Astrocyte (in vitro differentiated cells and primary cell): ENCODE results near the gene DNHD1. TPM values are rescaled to one million over a fixed set of nuclear protein-coding genes. Genes with fewer than 3 reads are reported as not detected.

Experiments used
- DNase-seq: peaks from one replicate; pipeline ENCODE4 v3.0.0-alpha.2; 2010; ENCODE audit warnings: low read depth
- FAIRE-seq: peaks from 2 replicates; lab custom pipeline; 2011; peaks lifted over from hg19 to GRCh38; lab: Jason Lieb, UNC
- H2AFZ ChIP-seq: 2 replicates; pipeline ENCODE4 v1.6.0; 2012; ENCODE audit warnings: low read depth, low read length, inconsistent platforms
- H3K27ac ChIP-seq: 2 replicates; pipeline ENCODE4 v1.5.1; 2011; ENCODE audit warnings: low read depth, low read length, inconsistent platforms
- H3K27me3 ChIP-seq: 2 replicates; pipeline ENCODE4 v1.6.0; 2011; ENCODE audit warnings: low read length, inconsistent platforms; ENCODE audit not compliant: insufficient read depth
- H3K36me3 ChIP-seq: 2 replicates; pipeline ENCODE4 v1.5.1; 2011; ENCODE audit warnings: low read length, inconsistent platforms; ENCODE audit not compliant: insufficient read depth
- H3K4me1 ChIP-seq: 2 replicates; pipeline ENCODE4 v1.5.1; 2011; ENCODE audit warnings: low read length, inconsistent platforms; ENCODE audit not compliant: insufficient read depth
- H3K4me2 ChIP-seq: 2 replicates; pipeline ENCODE4 v1.6.0; 2012; ENCODE audit warnings: low read length, inconsistent platforms
- H3K4me3 ChIP-seq: 2 replicates; pipeline ENCODE4 v1.5.1; 2011; ENCODE audit warnings: low read depth, mild to moderate bottlenecking, low read length, inconsistent platforms; ENCODE audit not compliant: insufficient read depth
- H3K79me2 ChIP-seq: 2 replicates; pipeline ENCODE4 v1.6.0; 2012; ENCODE audit warnings: mild to moderate bottlenecking, low read length, inconsistent platforms; ENCODE audit not compliant: insufficient read depth
- H3K9ac ChIP-seq: 2 replicates; pipeline ENCODE4 v1.6.0; 2012; ENCODE audit warnings: mild to moderate bottlenecking, low read length, inconsistent platforms
- H3K9me3 ChIP-seq: 2 replicates; pipeline ENCODE4 v1.5.1; 2012; ENCODE audit warnings: low read depth, mild to moderate bottlenecking, low read length, inconsistent platforms; ENCODE audit not compliant: insufficient read depth
- H4K20me1 ChIP-seq: 2 replicates; pipeline ENCODE4 v1.6.0; 2012; ENCODE audit warnings: low read length, inconsistent platforms; ENCODE audit not compliant: insufficient read depth
- H3K27ac Mint-ChIP-seq: one replicate; pipeline ENCODE4 v1.8.0; 2021; ENCODE audit warnings: mild to moderate bottlenecking, mixed read lengths; ENCODE audit not compliant: unreplicated experiment
- H3K27me3 Mint-ChIP-seq: one replicate; pipeline ENCODE4 v1.8.0; 2021; ENCODE audit warnings: low read depth, mixed read lengths; ENCODE audit not compliant: unreplicated experiment
- H3K36me3 Mint-ChIP-seq: one replicate; pipeline ENCODE4 v1.8.0; 2021; ENCODE audit warnings: low read depth, mixed read lengths; ENCODE audit not compliant: unreplicated experiment
- H3K4me1 Mint-ChIP-seq: one replicate; pipeline ENCODE4 v1.8.0; 2021; ENCODE audit warnings: low read depth, mixed read lengths; ENCODE audit not compliant: unreplicated experiment
- H3K4me3 Mint-ChIP-seq: one replicate; pipeline ENCODE4 v1.8.0; 2021; ENCODE audit warnings: mild to moderate bottlenecking, moderate library complexity, mixed read lengths; ENCODE audit not compliant: unreplicated experiment
- H3K9me3 Mint-ChIP-seq: one replicate; pipeline ENCODE4 v1.8.0; 2021; ENCODE audit warnings: mild to moderate bottlenecking, mixed read lengths; ENCODE audit not compliant: unreplicated experiment
- CTCF ChIP-seq: IDR thresholded peaks from 2 replicates; pipeline ENCODE4 v1.5.1; 2011; ENCODE audit warnings: low read depth, mild to moderate bottlenecking, inconsistent platforms, low read length, moderate library complexity; ENCODE audit not compliant: insufficient read depth
- EZH2 ChIP-seq: IDR thresholded peaks from 2 replicates; pipeline ENCODE4 v1.6.1; 2012; ENCODE audit warnings: mild to moderate bottlenecking, low read length, inconsistent platforms; ENCODE audit not compliant: insufficient read depth
- total RNA-seq: library from RNA; stranded (reverse); gene quantifications from 2 replicates; pipeline ENCODE4 v1.2.1, GENCODE V29; 2021

The DNHD1 gene
- total RNA-seq, 1 donor from 2014 or later, result 8.2 TPM

- H4K20me1 ChIP-seq, result no peaks in the 10 kb centered on the region
- H3K9ac ChIP-seq, result no peak overlapping the region
- H3K9me3 ChIP-seq, result no peaks in the 10 kb centered on the region
- Mint-ChIP-seq H3K9me3 (no peaks in the 10 kb centered on the region), H3K4me3 (no peak overlapping the region), H3K4me1 (no peaks in the 10 kb centered on the region), H3K27ac (no peak overlapping the region), H3K27me3 (no peaks in the 10 kb centered on the region), H3K36me3 (peaks cover 9% of the 10 kb centered on the region)
- no peaks in the 10 kb centered on the region for H3K79me2 ChIP-seq
- no peak for TF ChIP-seq EZH2
- TF ChIP-seq CTCF, result no peak
- no peaks in the 10 kb centered on the region for H3K27me3 ChIP-seq
- peaks cover 13% of the 10 kb centered on the region for H3K4me1 ChIP-seq
- no peak overlapping the region for H3K27ac ChIP-seq
- no peak overlapping the region for H2AFZ ChIP-seq
- no peak overlapping the region for H3K4me3 ChIP-seq
- no peaks in the 10 kb centered on the region for H3K36me3 ChIP-seq
- H3K4me2 ChIP-seq, result no peak overlapping the region
- FAIRE-seq (no peak), DNase-seq (no peak)
Measured at GRCh38 chr11:6504166-6504565, 7.1 kb downstream of the DNHD1 start.

GRCh38 chr11:6505577-6506240 lies 8.6 kb downstream of the DNHD1 start:
- FAIRE-seq (peak; percentile 84), DNase-seq (peak; percentile 78)
- Histone ChIP-seq H4K20me1 (no peaks in the 10 kb centered on the region), H3K27ac (peak overlapping the region; percentile 6), H3K4me2 (peak overlapping the region; percentile 2), H3K4me3 (no peak overlapping the region), H3K9me3 (no peaks in the 10 kb centered on the region), H3K27me3 (no peaks in the 10 kb centered on the region), H2AFZ (no peak overlapping the region), H3K9ac (no peak overlapping the region), H3K4me1 (peaks cover 7% of the 10 kb centered on the region), H3K36me3 (no peaks in the 10 kb centered on the region), H3K79me2 (no peaks in the 10 kb centered on the region)
- Mint-ChIP-seq H3K36me3 (peaks cover 10% of the 10 kb centered on the region), H3K27ac (no peak overlapping the region), H3K4me3 (no peak overlapping the region), H3K27me3 (no peaks in the 10 kb centered on the region), H3K9me3 (no peaks in the 10 kb centered on the region), H3K4me1 (peaks cover 2% of the 10 kb centered on the region)
- TF ChIP-seq CTCF, result peak; percentile 84
- TF ChIP-seq EZH2, result no peak

GRCh38 chr11:6516865-6517264 lies 19.8 kb downstream of the DNHD1 start:
- Histone ChIP-seq H3K79me2 (no peaks in the 10 kb centered on the region), H3K4me2 (no peak overlapping the region), H3K27me3 (no peaks in the 10 kb centered on the region), H3K27ac (no peak overlapping the region), H3K9me3 (no peaks in the 10 kb centered on the region), H3K9ac (no peak overlapping the region), H3K4me1 (no peaks in the 10 kb centered on the region), H4K20me1 (no peaks in the 10 kb centered on the region), H3K36me3 (no peaks in the 10 kb centered on the region), H3K4me3 (no peak overlapping the region), H2AFZ (no peak overlapping the region)
- Mint-ChIP-seq H3K9me3 (no peaks in the 10 kb centered on the region), H3K27ac (no peak overlapping the region), H3K4me1 (peaks cover 12% of the 10 kb centered on the region), H3K36me3 (peaks cover 19% of the 10 kb centered on the region), H3K4me3 (no peak overlapping the region), H3K27me3 (no peaks in the 10 kb centered on the region)
- TF ChIP-seq EZH2, result no peak
- TF ChIP-seq CTCF, result no peak
- DNase-seq (no peak), FAIRE-seq (no peak)
